Osteoblast (primary cell): ENCODE measurements around the gene ASTN2. TPM values are rescaled to one million over a fixed set of nuclear protein-coding genes. Genes with fewer than 3 reads are reported as not detected.

Experiments used
- DNase-seq: peaks from one replicate; pipeline ENCODE4 v3.0.0; 2011; ENCODE audit warnings: low spot score, mixed read lengths; ENCODE audit not compliant: insufficient read length; ENCODE audit errors: missing footprints
- H2AFZ ChIP-seq: 2 replicates; pipeline ENCODE4 v1.6.0; 2011; ENCODE audit warnings: mild to moderate bottlenecking, low read length
- H3K27ac ChIP-seq: 2 replicates; pipeline ENCODE4 v1.5.1; 2011; ENCODE audit warnings: mild to moderate bottlenecking, low read depth, low read length, moderate library complexity
- H3K27me3 ChIP-seq: 2 replicates; pipeline ENCODE4 v1.6.0; 2012; ENCODE audit warnings: mild to moderate bottlenecking, control low read depth, inconsistent platforms, low read length, moderate library complexity; ENCODE audit not compliant: insufficient read depth
- H3K36me3 ChIP-seq: 2 replicates; pipeline ENCODE4 v1.5.1; 2011; ENCODE audit warnings: mild to moderate bottlenecking, low read length, control low read depth, moderate library complexity; ENCODE audit not compliant: insufficient read depth
- H3K4me1 ChIP-seq: 2 replicates; pipeline ENCODE4 v1.5.1; 2011; ENCODE audit warnings: mild to moderate bottlenecking, low read length, control low read depth, moderate library complexity; ENCODE audit not compliant: insufficient read depth
- H3K4me2 ChIP-seq: 2 replicates; pipeline ENCODE4 v1.6.0; 2011; ENCODE audit warnings: mild to moderate bottlenecking, low read length; ENCODE audit not compliant: insufficient read depth
- H3K4me3 ChIP-seq: fragments of 200-600 bp; sonication (generic); 3 replicates; pipeline ENCODE4 v1.5.1; 2012; ENCODE audit warnings: mild to moderate bottlenecking, low read length, inconsistent platforms; ENCODE audit not compliant: insufficient read depth
- H3K79me2 ChIP-seq: 2 replicates; pipeline ENCODE4 v1.6.0; 2012; ENCODE audit warnings: mild to moderate bottlenecking, low read length, control low read depth, inconsistent platforms; ENCODE audit not compliant: insufficient read depth
- H3K9me3 ChIP-seq: 2 replicates; pipeline ENCODE4 v1.5.1; 2011; ENCODE audit warnings: low read depth, low read length, control low read depth
- H4K20me1 ChIP-seq: 2 replicates; pipeline ENCODE4 v1.6.0; 2012; ENCODE audit warnings: mild to moderate bottlenecking, low read length, control low read depth; ENCODE audit not compliant: insufficient read depth
- total RNA-seq: library from RNA; depleted of rRNA; stranded (reverse); fragments of >200 nt; gene quantifications from 2 replicates; pipeline ENCODE4 v1.2.3, GENCODE V29; 2012
- TF ChIP-seq, protein P1 (sequence below): IDR thresholded peaks from 2 replicates; pipeline ENCODE4 v1.5.1; 2011; ENCODE audit warnings: mild to moderate bottlenecking, low read depth, low read length, moderate library complexity; ENCODE audit errors: extremely low read depth

Gene ASTN2
- total RNA-seq, 1 donor: 4.7 TPM

DNA sequence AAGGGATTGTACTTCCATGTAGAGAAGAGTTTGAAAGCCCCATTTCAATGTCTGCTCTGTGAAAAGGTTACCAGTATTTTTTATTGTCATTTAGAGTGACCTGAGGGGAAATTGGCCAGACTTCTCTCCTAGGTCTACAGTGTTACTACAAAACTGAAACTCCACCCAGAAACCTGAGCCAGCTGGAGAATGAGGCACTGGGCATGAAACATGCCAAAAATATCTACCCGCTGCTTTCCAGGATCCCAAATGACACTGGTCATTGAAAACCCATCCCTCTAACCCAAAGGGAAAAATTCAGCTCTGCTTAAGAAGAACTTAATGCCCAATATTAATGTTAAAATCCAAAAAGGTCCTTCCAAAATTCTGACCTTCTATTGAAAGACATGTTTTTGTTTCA is 826.9 kb downstream of the ASTN2 start:
- Histone ChIP-seq H3K4me2 (no peak overlapping the region), H2AFZ (no peak overlapping the region), H3K79me2 (no peaks in the 10 kb centered on the region), H3K9me3 (no peaks in the 10 kb centered on the region), H3K4me1 (no peaks in the 10 kb centered on the region), H3K4me3 (no peak overlapping the region), H3K27ac (no peak overlapping the region), H4K20me1 (no peaks in the 10 kb centered on the region), H3K36me3 (no peaks in the 10 kb centered on the region), H3K27me3 (no peaks in the 10 kb centered on the region)
- TF ChIP-seq, protein P1, sequence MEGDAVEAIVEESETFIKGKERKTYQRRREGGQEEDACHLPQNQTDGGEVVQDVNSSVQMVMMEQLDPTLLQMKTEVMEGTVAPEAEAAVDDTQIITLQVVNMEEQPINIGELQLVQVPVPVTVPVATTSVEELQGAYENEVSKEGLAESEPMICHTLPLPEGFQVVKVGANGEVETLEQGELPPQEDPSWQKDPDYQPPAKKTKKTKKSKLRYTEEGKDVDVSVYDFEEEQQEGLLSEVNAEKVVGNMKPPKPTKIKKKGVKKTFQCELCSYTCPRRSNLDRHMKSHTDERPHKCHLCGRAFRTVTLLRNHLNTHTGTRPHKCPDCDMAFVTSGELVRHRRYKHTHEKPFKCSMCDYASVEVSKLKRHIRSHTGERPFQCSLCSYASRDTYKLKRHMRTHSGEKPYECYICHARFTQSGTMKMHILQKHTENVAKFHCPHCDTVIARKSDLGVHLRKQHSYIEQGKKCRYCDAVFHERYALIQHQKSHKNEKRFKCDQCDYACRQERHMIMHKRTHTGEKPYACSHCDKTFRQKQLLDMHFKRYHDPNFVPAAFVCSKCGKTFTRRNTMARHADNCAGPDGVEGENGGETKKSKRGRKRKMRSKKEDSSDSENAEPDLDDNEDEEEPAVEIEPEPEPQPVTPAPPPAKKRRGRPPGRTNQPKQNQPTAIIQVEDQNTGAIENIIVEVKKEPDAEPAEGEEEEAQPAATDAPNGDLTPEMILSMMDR: no peak
- DNase-seq: no peak

DNA sequence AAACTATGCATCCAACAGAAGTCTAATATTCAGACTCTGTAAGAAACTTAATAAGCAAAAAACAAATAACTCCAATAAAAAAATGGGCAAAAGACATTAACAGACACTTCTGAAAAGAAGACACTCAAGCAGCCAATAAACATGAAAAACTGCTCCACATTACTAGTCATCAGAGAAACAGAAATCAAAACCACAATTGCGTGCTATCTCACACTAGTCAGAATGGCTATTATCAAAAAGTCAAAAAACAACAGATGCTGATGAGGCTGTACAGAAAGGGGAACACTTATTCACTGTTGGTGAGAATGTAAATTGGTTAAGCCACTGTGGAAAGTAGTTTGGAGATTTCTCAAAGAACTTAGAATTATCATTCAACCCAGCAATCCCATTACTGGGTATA is 829.0 kb downstream of the ASTN2 start:
- H4K20me1 ChIP-seq: no peaks in the 10 kb centered on the region
- H3K36me3 ChIP-seq: no peaks in the 10 kb centered on the region
- H3K27me3 ChIP-seq: no peaks in the 10 kb centered on the region
- no peaks in the 10 kb centered on the region for H3K9me3 ChIP-seq
- no peak for DNase-seq
- H3K79me2 ChIP-seq: no peaks in the 10 kb centered on the region
- no peak overlapping the region for H3K27ac ChIP-seq
- no peak overlapping the region for H3K4me3 ChIP-seq
- H3K4me1 ChIP-seq: no peaks in the 10 kb centered on the region
- no peak overlapping the region for H2AFZ ChIP-seq
- TF ChIP-seq, protein P1: no peak
- no peak overlapping the region for H3K4me2 ChIP-seq

DNA sequence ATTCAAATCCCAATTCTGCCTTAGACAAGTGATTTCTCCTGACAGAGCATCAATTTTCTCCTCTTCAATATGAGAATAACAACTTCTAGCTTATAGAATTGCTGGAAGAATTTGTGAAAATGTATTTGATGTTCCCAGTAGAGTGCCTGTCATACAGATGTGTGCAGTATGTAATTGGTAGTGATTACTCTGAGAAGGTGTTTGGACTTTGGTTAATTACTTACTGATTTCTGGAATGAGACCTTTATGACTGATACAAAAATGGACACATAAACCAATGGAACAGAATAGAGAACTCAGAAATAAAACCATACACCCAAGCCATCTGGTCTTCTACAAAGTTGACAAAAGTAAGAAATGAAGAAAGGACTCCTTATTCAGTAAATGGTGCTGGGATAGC is 829.7 kb downstream of the ASTN2 start:
- TF ChIP-seq, protein P1: no peak
- no peaks in the 10 kb centered on the region for H3K4me1 ChIP-seq
- no peaks in the 10 kb centered on the region for H3K9me3 ChIP-seq
- no peak overlapping the region for H3K27ac ChIP-seq
- H3K4me2 ChIP-seq: no peak overlapping the region
- no peak overlapping the region for H3K4me3 ChIP-seq
- no peaks in the 10 kb centered on the region for H3K79me2 ChIP-seq
- H3K36me3 ChIP-seq: no peaks in the 10 kb centered on the region
- no peaks in the 10 kb centered on the region for H4K20me1 ChIP-seq
- H3K27me3 ChIP-seq: no peaks in the 10 kb centered on the region
- DNase-seq: no peak
- H2AFZ ChIP-seq: no peak overlapping the region

DNA sequence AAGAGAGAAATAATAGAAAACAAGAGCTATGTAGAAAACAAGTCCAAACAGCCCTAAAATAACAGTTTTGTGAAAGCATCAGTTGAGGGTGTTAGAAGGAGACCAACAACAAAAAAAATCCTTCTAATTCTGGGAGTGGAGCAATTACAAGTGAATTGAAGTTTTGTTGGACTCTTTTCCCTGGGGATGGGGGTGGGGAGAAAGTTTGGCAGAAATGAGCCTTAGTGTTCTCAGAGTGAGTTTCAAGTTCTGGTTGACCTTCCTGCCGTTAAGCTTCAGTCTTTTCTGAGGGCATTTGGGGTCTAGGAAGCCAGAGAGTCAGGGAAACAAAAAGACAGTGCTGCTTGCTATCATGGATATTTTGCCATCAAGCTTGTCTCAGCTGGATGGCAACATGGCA is 834.0 kb downstream of the ASTN2 start:
- TF ChIP-seq, protein P1: no peak
- peak; percentile 9 for DNase-seq
- Histone ChIP-seq H3K79me2 (no peaks in the 10 kb centered on the region), H2AFZ (no peak overlapping the region), H4K20me1 (no peaks in the 10 kb centered on the region), H3K4me2 (no peak overlapping the region), H3K36me3 (no peaks in the 10 kb centered on the region), H3K27ac (no peak overlapping the region), H3K4me1 (no peaks in the 10 kb centered on the region), H3K9me3 (no peaks in the 10 kb centered on the region), H3K27me3 (no peaks in the 10 kb centered on the region), H3K4me3 (no peak overlapping the region)
